Measurements from ENCODE around the gene WDR47.
"Not testable (repeated sequence)": the region's sequence is repeated elsewhere in the genome, so short reads cannot be mapped to it uniquely, and the experiment has no call there.

Gene WDR47

DNA sequence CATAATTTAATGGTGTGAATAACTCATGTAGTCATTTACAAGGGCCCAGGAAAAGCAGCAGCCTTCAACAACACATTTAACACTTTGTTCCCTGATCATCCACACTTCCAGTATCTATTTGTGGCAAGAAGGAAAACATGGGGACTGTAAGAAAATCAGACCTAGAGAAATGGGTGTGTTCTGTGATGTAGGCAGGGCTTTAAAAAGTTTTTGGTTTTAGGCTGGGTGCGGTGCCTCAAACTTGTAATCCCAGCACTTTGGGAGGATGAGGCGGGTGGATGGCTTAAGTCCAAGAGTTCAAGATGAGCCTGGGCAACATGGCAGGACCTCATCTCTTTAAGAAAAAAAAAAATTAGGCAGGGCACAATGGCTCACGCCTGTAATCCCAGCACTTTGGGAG, 14.2 kb upstream of the WDR47 start:
- FAIRE-seq (no peak), DNase-seq (ENCODE audit: insufficient read length, low spot score) (no peak)

DNA sequence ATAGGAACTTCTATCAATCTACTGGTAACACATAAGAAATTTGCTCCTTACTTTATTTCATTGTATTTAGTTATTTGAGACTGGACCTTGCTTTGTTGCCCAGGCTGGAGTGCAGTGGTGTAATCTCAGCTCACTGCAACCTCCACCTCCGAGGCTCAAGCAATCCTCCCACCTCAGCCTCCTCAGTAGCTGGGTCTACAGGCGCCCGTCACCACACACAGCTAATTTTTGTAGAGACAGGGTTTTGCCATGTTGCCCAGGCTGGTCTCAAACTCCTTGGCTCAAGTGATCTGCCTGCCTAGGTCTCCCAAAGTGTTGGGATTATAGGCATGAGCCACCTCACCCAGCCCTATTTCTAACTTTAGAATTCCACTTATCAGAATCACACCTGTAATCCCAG, 10.2 kb upstream of the WDR47 start:
- DNase-seq (ENCODE audit: insufficient read length, low spot score) = not testable (repeated sequence)

DNA sequence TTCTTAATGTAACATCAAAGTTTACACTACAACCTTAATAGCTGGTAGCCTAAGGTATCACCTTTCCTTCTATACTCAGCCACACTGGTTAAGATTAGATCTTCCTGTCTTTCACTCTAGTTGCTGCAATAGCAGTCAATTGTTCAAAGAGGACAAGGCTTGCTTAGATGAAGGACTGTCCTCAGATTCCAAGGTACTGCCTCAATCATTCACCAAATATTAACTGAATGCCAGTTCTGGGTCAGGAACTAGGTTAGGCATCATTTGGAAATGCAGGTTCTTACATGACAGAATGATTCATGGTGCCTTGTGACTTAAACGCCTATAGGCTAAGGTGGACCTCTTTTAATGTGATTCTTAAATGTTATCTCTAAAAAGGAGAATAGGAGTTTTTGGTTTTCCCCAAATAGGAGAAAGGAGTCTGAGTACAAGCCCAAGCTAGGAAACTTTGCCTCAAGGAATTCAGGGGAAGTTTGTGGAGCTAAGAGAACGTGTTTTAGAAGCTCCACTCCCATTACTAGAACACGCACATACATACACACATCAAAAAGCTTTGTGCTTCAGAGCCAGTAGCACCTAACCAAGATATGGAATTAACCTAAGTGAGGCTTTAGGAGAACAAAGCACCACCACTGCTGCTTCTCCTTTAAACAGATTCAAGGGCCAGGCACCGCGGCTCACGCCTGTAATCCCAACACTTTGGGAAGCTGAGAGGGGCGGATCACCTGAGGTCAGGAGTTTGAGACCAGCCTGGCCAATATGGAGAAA, 8.5 kb upstream of the WDR47 start:
- DNase-seq (ENCODE audit: insufficient read length, low spot score) = no peak
- FAIRE-seq = no peak

More for the DNA sequence above, 10.2 kb upstream of the WDR47 start:
- not testable (repeated sequence) for FAIRE-seq

GRCh38 chr1:109048335-109048734, 6.4 kb upstream of the WDR47 start:
- DNase-seq (ENCODE audit: insufficient read length, low spot score) (no peak), FAIRE-seq (no peak)

DNA sequence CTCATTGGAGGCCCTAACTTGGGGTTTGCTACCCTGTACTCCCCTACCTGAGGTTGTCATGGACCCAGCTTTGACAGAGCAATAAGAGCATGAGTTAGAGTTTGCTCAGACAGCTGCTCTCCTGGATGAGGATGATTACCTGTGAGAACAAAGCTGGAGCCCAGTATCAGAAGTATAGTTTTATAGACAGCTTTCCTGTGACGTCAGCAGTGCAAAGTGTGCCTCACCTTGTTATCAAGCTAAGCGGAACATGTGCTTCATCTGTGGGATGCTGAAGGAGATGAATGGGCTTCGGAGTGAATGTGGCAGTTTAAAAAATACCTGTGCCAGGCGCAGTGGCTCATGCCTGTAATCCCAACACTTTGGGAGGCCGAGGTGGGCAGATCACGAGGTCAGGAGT, 5.4 kb upstream of the WDR47 start:
- FAIRE-seq (no peak), DNase-seq (ENCODE audit: insufficient read length, low spot score) (no peak)

DNA sequence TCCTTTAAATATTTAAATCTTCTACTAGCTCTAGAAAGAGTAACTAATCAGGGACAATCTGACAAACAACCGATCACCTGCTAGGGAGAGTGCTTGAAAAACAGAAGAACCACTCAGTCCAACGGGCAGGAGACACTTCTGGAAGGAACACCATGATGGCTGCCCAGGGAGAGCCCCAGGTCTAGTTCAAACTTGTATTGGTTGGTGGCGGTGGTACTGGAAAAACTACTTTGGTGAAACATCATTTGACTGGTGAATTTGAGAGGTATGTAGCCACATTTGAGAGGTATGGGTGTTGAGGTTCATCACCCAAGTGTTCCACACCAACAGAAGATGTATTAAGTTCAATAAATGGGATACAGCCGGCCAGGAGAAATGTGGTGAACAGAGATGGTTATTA, 4.8 kb upstream of the WDR47 start:
- no peak for FAIRE-seq
- DNase-seq (ENCODE audit: insufficient read length, low spot score) = no peak

DNA sequence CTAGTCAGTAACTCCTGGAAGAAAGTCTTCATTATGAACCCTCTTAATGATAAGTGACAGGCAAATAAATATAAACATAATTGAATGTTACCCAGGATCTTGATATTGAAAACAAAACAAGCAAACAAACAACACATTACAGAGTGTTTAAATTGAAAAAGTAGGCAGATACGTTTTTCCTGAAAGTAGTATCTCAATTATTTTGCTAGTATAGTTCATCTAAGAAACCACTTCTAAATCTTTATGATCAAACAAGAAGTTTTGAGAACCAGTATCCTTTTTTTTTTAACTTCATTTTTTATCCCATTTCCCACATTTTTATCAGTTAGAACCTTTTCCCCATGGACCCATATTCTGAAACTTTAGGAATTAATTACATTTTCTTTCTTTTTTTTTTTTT, 3.7 kb upstream of the WDR47 start:
- FAIRE-seq (no peak), DNase-seq (ENCODE audit: insufficient read length, low spot score) (no peak)

DNA sequence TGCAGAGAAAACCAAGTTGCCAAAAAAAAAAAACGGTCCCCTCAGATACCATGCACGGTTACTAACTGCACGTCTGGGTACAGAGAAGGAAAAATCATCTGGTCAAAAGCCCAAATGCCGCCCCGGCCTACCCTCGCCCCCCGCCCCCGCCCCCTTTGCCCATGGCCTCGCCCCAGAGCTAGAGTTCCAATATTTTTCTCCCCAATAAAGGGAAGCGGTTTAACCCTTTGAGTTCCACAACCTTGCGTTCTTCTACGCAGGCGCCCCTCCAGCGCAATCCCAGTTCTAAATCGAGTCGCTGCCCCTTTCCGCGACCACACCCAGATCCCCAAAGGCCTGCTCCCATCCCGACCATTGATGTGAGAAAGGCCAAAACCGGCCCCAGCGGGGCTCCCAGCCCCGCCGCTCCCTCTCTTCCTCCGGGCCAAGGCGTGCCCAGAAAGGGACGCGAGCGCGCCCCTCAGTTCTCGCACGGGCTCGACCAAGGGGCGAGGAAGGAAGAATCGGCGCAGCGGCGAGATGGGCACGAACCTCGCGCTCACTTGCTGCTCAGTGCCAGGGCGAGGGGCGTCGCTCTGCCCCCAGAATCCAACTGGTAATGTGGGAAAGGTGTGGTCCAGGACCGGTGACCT, 797 bp downstream of the WDR47 start:
- peak; percentile 28 for DNase-seq (ENCODE audit: insufficient read length, low spot score)

GRCh38 chr1:109040627-109040988, 1.3 kb downstream of the WDR47 start:
- DNase-seq (ENCODE audit: insufficient read length, low spot score) = no peak
- no peak for FAIRE-seq

More for the DNA sequence above, 797 bp downstream of the WDR47 start:
- no peak for FAIRE-seq

DNA sequence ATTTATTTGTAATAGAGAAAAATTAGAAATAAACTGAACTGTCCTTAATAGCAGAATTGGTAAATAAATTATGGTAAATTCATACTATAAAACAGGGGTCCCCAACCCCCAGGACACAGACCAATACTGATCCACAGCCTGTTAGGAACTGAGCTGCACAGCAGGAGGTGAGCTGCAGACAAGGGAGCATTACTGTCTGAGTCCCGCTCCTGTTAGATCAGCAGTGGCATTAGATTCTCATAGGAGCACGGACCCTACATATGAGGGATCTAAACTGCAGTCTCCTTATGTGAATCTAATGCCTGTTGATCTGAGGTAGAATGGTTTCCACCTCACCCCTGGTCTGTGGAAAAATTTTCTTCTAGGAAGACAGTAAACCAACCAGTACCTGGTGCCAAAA, 7.5 kb downstream of the WDR47 start:
- no peak for FAIRE-seq
- DNase-seq (ENCODE audit: insufficient read length, low spot score) = no peak

DNA sequence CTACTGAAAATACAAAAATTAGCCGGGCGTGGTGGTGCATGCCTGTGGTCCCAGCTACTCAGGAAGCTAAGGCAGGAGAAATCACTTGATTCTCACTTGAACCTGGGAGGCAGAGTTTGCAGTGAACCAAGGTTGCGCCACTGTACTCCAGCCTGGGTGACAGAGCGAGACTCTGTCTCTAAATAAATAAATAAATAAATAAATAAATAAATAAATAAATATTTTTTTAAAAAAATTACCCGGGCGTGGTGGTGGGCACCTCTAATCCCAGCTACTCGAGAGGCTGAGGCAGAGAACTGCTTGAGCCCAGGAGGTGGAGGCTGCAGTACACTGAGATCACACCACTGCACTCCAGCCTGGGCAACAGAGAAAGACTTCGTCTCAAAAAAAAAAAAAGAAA, 12.4 kb downstream of the WDR47 start:
- not testable (repeated sequence) for DNase-seq (ENCODE audit: insufficient read length, low spot score); FAIRE-seq

- no peak for FAIRE-seq
- no peak for DNase-seq (ENCODE audit: insufficient read length, low spot score)
These were observed 14.1 kb downstream of the WDR47 start for GRCh38 chr1:109027841-109028240.

DNA sequence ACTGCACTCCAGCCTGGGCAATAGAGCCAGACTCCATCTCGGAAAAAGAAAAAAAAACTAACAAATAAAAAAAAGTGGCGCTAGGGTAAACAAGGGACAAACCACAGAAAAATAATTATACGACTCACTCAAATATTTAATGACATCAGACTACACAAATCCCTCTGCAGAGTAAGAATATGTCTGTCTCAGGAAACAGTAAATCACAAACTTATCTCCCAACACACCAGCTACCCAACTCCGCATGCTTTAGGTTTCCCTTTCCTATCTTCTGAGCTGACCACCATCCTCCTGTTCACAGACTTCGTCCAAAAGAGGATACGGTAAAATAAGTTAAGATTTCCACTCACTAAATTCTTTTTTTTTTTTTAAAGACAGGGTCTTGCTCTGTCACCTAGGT, 16.2 kb downstream of the WDR47 start:
- FAIRE-seq = no peak
- DNase-seq (ENCODE audit: insufficient read length, low spot score) = no peak

GRCh38 chr1:109024646-109025045, 17.3 kb downstream of the WDR47 start:
- DNase-seq (ENCODE audit: insufficient read length, low spot score) = no peak
- FAIRE-seq = no peak

- no peak for FAIRE-seq
- no peak for DNase-seq (ENCODE audit: insufficient read length, low spot score)
These were observed 21.1 kb downstream of the WDR47 start for GRCh38 chr1:109020693-109021257.

GRCh38 chr1:109017719-109018118, 24.2 kb downstream of the WDR47 start:
- not testable (repeated sequence) for DNase-seq (ENCODE audit: insufficient read length, low spot score); FAIRE-seq

- no peak for DNase-seq (ENCODE audit: insufficient read length, low spot score)
- FAIRE-seq = no peak
These were observed 24.8 kb downstream of the WDR47 start for GRCh38 chr1:109017134-109017533.

- no peak for DNase-seq (ENCODE audit: insufficient read length, low spot score)
- no peak for FAIRE-seq
These were observed 30.6 kb downstream of the WDR47 start for GRCh38 chr1:109011335-109011734.

GRCh38 chr1:108996622-108997021, 45.3 kb downstream of the WDR47 start:
- DNase-seq (ENCODE audit: insufficient read length, low spot score); FAIRE-seq: not testable (repeated sequence)

GRCh38 chr1:108983114-108983513, 58.8 kb downstream of the WDR47 start:
- FAIRE-seq = no peak

GRCh38 chr1:108976658-108977057, 65.2 kb downstream of the WDR47 start:
- no peak for FAIRE-seq

More at GRCh38 chr1:108983114-108983513, 58.8 kb downstream of the WDR47 start:
- no peak for DNase-seq (ENCODE audit: insufficient read length, low spot score)

DNA sequence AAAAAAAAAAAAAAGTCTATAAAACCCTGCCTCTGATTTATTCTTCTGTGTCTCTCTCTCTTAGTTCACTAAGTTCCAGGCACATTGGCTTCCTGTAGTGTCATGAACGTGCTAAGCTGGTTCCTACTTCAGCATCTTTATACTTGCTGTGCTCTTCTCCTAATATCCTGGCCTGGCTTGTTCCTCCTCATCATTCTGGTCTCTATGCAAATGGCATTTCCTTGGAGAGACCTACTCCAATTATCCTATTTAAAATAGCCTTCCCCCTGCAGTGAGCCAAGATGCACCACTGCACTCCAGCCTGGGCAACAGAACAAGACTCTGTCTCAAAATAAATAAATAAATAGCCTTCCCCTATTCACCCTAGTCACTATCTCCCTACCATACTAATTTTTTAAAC, 69.0 kb downstream of the WDR47 start:
- DNase-seq (ENCODE audit: insufficient read length, low spot score) = no peak
- FAIRE-seq = no peak

More at GRCh38 chr1:108976658-108977057, 65.2 kb downstream of the WDR47 start:
- DNase-seq (ENCODE audit: insufficient read length, low spot score) = no peak
